Right renal pelvis (tissue), 4 donors: ENCODE data around the gene GOLGA6L7. TPM values are rescaled to one million over a fixed set of nuclear protein-coding genes. Genes with fewer than 3 reads are reported as not detected.
"Not testable (repeated sequence)": the region's sequence is repeated elsewhere in the genome, so short reads cannot be mapped to it uniquely, and the experiment has no call there.

ENCODE experiments used
- DNase-seq, 4 donors: peaks; one replicate each; pipeline ENCODE4 v3.0.0-alpha.2; 2013; ENCODE audit warnings: low read depth in 4 of 4, low spot score in 3 of 4, missing footprints in 1 of 4
- polyA plus RNA-seq, 4 donors: library from polyadenylated mRNA; unstranded; fragments of 120-200 nt; gene quantifications; one replicate each; pipeline ENCODE4 v1.2.1, GENCODE V29; 2013; ENCODE audit not compliant: insufficient read length in 4 of 4

The GOLGA6L7 gene, protein sequence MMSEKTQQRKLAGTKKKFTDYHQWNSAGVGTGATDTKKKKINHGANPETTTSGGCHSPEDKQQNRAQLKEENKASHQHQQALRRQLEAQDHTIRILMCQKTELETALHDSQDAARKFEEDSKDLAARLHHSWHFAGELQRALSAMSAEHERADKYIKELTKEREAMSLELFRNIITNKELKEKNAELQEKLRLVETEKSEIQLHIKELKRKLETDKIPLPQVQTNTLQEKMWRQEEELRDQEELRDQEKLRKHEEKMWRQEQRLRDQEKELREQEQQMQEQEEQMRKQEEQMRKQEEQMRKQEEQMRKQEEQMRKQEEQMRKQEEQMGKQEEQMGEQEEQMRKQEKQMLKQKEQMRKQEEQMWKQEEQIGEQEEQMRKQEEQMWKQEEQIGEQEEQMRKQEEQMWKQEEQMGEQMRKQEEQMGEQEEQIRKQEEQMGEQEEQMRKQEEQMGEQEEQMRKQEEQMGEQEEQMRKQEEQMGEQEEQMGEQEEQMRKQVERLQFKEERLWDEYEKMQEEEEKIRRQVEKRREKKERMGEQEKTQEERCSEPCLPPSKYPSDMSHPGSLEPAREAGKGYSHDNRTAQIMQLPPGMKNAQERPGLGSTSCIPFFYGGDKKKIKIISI
- polyA plus RNA-seq, result under 1 TPM in 3 of 4 donors, not detected in 1; 0.24 to 0.47 (median 0.32) TPM

- DNase-seq, result not testable (repeated sequence)
Measured at GRCh38 chr15:28848521-28848920, at the start of gene GOLGA6L7. Gene GOLGA6L7 (minus strand): TSS chr15:28848644. CDS start chr15:28848549, 95 bp downstream.

DNA sequence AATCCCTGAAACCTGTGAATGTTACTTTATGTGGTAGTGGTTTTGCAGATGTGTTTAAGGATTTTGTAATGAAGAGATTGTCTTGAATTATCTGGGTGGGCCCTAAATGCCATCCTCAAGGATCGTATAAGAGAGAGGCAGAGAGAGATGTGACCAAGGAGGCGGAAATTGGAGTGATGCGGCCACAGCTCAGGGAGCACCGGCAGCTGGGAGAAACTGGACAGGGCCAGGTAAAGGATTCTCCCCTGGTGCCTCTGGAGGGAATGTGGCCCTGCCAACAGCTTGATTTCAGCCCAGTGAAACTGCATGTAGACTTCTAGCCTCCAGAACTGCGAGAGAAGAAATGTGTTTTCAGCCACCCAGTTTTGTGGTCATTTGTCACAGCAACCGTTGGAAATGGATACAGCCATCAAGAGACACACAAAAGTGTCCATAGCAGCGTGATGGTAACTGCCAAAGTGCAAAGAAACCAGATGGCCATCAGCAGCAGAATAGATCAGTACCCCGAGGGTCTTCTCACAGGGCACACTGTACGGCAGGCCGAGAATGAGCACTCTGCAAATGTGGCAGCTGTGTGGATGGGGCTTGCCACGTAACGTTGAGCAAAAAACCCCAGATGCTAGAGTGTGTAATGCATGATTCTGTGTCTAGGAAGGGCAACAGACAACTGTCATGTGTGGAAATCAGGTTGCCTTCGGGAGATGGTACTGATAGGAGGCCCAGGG lies 49.6 kb upstream of the GOLGA6L7 start:
- DNase-seq, result no peak

DNA sequence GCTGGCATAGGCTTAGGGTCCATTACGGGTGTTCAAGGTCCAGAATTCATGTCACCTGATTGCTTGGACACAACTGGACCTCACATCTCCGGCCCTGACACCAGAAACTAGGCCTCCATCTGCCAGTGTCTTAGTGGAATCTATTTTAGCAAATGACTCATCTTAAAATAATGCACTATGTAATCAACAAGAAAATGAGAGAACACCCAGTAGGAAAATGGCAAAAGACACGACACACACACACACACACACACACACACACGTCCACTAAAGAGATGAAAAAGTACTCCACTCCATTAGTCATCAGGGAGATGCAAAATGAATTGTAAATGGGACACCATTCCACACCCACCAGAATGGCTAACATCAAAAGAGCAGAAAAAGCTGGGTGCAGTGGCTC lies 48.5 kb upstream of the GOLGA6L7 start:
- no peak for DNase-seq

GRCh38 chr15:28895566-28895965 lies 47.1 kb upstream of the GOLGA6L7 start:
- no peak for DNase-seq

DNA sequence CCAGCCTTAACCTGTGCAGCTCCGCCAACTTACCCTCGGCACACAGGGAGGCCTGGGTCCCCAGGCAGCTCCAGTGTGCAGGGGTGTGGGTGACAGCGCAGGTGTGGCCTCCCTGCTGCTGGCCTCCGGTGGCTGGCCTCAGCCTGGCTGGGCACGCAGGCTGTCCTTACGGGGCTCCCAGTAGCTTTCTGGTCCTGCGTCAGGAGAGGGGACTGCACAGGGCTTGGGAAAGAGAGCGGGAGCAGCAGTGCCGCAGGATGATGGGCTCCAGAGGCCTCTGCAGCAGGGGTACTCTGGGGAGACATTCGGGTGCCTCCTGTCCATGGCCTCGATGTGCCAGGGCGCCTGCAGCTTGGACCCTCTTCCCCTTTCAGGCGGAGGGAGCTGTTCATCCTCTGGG lies 46.7 kb upstream of the GOLGA6L7 start:
- DNase-seq, result no peak

DNA sequence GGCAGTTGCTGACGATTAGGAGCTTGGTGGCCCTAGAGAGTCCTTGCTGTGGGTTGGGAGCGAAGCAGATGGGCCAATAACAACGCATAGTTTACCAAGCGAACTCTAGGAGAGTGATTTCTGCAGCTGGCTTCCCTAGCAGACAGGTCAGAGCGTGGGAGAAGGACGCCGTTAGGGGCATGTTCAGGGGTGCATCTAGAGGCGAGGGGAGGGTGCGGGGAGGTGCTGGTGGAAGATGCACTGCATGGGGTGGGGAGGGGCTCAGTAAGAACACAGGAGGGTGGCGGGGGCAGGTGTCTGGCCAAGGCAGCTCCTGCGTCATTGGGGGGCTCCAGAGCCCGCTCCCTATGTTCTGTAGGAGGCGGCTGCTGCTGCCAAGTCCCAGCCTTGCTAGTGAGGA lies 46.2 kb upstream of the GOLGA6L7 start:
- DNase-seq, result no peak

- DNase-seq, result no peak
Measured at GRCh38 chr15:28892789-28893610, 44.6 kb upstream of the GOLGA6L7 start.

GRCh38 chr15:28891588-28891987 lies 43.1 kb upstream of the GOLGA6L7 start:
- no peak for DNase-seq

DNA sequence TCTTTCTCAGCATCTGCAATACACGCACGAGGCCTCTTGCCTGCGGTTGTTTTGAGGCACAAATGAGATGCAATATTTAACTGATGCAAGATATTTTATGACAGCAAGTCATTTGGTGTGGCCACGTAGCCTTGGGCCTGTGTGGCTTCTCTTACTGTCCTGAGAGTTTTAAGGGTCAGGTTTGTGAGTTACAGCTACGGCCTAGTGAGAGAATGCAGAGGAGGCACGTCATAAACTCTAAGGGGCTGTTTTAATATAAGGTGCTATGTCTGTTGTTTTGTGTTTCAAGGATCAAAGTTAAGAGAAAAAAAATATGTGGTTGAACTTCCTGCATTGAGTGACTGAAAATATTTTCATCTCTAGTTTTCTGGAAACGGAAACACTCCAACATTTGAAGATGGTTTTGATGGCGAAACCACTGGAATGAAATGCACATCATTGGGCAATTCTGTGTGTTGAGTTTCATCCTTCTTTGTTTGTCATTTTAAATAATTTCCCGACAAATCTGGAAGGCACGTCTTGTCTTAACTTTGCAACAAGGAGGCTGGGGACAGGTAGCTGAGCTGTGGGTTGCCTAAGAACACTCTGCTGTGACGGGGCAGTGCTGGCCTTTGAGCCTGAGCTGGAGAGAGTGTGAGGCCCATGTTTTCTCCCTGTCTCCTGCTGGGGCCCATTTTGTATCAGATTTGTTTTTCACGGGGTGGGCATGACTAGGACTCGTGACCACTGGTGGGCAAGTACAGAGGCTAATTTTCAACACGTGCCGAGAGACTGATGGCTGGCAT lies 42.5 kb upstream of the GOLGA6L7 start:
- DNase-seq, result no peak

DNA sequence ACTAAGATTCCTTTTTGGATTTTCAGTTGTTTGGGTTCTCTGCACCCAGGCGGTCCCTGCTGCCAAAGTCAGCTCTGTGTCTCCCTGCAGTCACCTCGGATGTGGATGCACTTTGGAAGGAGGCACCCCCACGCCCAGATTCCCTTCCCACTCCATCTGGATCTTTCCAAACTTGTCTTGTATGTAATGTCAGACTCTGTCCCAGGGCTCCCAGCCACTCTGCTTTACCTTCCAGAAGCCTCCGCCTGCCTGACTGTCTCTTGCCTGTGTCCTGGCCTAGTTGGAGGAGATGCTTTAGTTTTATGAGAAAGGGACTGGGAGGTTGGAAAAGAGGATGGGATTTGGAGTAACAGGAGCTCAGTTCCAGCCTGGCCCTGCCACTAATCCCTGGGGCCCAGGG lies 41.8 kb upstream of the GOLGA6L7 start:
- not testable (repeated sequence) for DNase-seq

DNA sequence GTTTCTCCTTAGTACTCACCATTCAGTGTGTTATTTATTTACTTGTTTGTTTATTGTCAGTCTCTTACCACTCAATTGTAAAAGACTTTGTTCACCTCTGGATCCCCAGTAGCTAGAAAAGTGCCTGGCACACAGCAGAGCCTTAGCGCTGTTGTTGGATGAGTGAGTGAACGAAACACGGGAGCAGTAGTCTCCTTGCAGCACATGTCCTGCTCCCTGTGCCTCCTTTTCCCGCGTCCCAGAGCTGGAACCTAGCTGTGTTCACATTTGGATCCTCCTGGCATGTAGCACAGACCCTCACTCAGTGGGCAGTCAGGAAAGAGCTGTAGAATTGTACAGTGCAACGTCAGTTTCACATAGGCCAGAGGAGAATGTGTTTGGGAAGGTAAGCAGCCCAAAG lies 41.4 kb upstream of the GOLGA6L7 start:
- DNase-seq, result not testable (repeated sequence)

GRCh38 chr15:28889346-28889745 lies 40.9 kb upstream of the GOLGA6L7 start:
- DNase-seq, result no peak

- DNase-seq, result no peak
Measured at GRCh38 chr15:28888900-28889299, 40.5 kb upstream of the GOLGA6L7 start.

DNA sequence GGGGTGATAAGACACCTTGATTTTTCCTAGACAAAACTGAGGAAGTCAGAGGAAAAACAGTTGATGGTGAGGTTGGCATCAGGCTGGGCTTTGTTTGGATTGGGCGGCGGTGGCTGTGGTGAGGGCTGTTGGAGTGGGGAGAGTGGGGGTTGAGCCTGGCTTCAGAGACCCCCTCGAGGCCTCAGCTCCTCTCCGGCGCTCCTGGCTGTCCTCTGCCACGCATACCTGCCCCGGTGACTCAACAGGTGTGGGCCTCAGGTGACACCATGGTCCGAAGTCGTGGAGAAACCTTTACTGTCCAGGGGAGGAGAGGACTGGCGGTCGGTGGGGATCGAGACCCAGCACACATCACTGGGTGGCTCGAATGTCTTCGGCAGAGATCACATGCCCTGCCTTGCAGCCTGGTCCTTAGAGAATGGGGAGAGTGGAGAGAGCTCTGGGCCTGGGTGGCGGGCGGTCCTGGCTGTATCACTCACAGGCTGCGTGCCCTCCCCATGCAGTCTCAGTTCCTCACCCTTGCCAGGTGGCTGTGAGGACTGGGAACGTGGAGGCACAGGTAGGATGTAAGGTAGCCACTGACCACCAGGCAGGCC lies 40.0 kb upstream of the GOLGA6L7 start:
- DNase-seq, result no peak

DNA sequence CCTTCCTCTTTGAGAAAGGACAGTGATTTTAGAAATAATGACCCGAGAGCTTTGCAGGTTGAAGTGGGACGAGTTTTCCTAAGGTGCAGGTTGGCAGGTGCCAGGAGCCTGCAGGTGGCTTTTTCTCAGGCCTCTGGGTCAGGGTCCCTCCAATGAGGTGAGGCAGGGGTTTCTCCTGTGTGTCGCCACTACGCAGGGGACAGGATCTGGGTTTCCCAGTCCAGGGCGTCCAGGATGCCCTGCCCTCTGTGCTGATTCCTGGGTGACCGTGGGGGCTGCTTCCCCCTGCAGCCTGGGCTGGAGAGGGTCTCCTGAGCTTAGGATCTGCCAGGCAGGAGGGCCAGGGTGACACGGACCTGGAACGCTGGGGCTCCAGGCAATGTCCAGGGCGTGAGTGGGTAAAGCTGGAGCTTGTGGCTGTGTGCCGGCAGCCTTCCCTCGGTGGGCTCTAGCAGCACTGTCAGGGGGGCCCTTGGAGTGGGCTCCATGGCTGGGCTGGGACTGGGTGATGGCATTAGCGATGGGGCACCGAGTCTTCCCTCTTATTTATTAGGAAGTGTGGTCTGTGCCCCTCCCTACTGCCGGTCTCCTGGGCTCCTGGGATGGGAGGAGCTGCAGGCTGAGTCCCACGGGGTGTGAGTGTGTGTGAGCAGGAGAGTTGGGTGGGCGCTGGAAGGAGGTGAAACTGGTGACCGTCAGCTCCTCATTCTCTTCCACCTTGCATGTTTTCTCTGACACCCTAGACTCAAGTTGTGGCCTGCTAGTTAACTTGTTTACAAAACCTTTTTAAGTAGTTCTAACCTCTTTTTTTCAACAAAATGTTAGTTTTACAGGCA lies 39.1 kb upstream of the GOLGA6L7 start:
- DNase-seq, result no peak

DNA sequence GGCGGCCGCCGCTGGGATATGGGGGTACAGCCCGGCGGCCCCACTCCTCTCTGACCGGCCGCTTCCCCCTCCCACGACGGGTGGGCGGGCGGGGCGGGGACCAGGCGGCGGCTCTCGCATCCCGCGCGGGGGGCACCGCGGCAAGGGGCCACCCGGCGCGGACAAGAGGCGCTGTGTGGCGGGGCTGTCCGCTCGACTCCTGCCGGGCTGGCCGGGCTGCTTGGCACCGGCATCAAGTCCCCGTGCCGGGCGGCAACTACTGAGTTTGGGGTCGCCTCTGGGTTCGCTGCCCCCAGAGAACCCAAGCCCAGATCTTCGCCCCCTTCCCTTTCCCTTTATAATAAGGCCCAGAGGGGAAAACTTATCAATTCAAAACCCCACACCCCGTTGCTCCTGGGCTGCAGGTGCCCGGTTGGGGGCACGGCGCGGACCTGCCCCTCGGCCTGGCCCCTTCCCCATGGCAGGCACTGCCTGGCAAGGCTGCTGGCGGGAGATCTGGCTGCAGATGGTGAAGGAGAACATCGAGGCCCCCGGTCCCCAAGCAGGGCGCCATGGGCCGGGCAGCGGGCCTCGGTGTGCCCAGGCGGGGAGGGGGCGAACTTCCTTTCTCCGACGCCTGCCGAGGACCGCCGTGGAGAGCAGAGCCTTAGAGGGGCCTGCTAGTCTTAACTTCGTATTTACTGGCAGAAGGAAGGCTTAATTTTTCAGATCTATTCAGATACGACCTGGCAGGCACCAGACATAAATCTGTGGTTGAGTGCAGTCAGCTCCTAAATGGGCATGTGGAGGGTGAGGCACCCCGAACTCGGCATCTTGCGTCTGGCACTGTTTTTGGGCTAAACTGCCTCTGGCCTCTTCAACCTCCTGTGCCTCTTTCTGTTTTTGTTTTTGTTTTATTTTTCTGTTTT lies 38.2 kb upstream of the GOLGA6L7 start:
- no peak for DNase-seq

GRCh38 chr15:28885630-28886430 lies 37.4 kb upstream of the GOLGA6L7 start, which contains the start of gene APBA2:
Gene APBA2 (plus strand): TSS chr15:28885974. CDS start chr15:29053885, 167,911 bp downstream.
- DNase-seq, result peak in 1 of 4 donors; percentile 21
